Fibroblast of lung (primary cell): Measurements from ENCODE around the gene MS4A6E.

Source experiments
- EZH2 ChIP-seq: IDR thresholded peaks from 2 replicates; pipeline ENCODE4 v1.5.1; 2012; ENCODE audit warnings: low read length, control low read depth, mild to moderate bottlenecking; ENCODE audit errors: missing control alignments
- TF ChIP-seq, protein P1 (sequence below), 2 donors: IDR thresholded peaks in 1 of 2; conservative IDR thresholded peaks in 1 of 2; 1 replicate in 1 of 2; 2 replicates in 1 of 2; pipeline ENCODE4 v1.5.1; 2011 to 2012; ENCODE audit warnings: low read length in 2 of 2, control low read depth in 1 of 2, inconsistent platforms in 1 of 2, low read depth in 1 of 2, mild to moderate bottlenecking in 1 of 2

DNA sequence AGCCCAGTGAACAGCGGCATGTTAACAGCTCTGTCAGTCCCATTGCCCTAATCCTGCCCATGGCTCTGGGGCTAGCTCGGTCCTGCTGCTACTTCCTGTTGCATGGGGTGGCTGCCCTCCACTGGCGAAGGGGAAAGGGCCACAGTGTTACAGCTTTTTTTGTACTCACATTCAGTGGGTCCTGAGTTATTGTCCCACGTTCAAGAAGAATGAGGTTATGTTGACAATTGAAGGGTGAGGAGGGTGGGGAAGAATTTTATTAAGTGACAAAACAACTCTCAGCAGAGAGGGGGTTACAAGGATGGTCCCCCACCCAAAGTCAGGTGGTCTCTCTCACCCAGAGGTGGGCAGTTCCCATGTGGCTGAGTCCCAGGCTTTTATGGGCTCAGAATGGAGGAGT lies 33.6 kb downstream of the MS4A6E start:
- TF ChIP-seq EZH2, result no peak
- TF ChIP-seq, protein P1, sequence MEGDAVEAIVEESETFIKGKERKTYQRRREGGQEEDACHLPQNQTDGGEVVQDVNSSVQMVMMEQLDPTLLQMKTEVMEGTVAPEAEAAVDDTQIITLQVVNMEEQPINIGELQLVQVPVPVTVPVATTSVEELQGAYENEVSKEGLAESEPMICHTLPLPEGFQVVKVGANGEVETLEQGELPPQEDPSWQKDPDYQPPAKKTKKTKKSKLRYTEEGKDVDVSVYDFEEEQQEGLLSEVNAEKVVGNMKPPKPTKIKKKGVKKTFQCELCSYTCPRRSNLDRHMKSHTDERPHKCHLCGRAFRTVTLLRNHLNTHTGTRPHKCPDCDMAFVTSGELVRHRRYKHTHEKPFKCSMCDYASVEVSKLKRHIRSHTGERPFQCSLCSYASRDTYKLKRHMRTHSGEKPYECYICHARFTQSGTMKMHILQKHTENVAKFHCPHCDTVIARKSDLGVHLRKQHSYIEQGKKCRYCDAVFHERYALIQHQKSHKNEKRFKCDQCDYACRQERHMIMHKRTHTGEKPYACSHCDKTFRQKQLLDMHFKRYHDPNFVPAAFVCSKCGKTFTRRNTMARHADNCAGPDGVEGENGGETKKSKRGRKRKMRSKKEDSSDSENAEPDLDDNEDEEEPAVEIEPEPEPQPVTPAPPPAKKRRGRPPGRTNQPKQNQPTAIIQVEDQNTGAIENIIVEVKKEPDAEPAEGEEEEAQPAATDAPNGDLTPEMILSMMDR (conservative IDR thresholded peaks at IDR 0.05 in 1 of 2, IDR thresholded peaks at IDR 0.05 in 1 of 2; ENCODE audit: low read depth in 1 of 2, low read length in 2 of 2), result no peak
